Measurements from ENCODE around the gene IL24.

Gene IL24

GRCh38 chr1:206897175-206897574 is at the start of gene IL24:
TSS of gene IL24 (plus strand) at chr1:206897443. CDS start at chr1:206897833, 390 bp downstream.
- TF ChIP-seq NFIC (IDR thresholded peaks at IDR 0.05) (no peak), FOXM1 (IDR thresholded peaks at IDR 0.05; ENCODE audit: borderline replicate concordance, low read depth) (no peak), ZBTB7A (IDR thresholded peaks at IDR 0.05; ENCODE audit: low read depth) (no peak), EP300 (IDR thresholded peaks at IDR 0.05; ENCODE audit: borderline replicate concordance) (no peak), YY1 (IDR thresholded peaks at IDR 0.05; ENCODE audit: low read depth) (no peak), TCF12 (IDR thresholded peaks at IDR 0.05; ENCODE audit: low read depth) (no peak), MAX (IDR thresholded peaks at IDR 0.05) (no peak), USF1 (IDR thresholded peaks at IDR 0.05) (no peak), REST (IDR thresholded peaks at IDR 0.05; ENCODE audit: low read depth) (no peak), RAD21 (IDR thresholded peaks at IDR 0.05; ENCODE audit: low read depth) (no peak), CREB1 (IDR thresholded peaks at IDR 0.05; ENCODE audit: low read depth) (no peak), CEBPB (IDR thresholded peaks at IDR 0.05) (no peak), TAF1 (IDR thresholded peaks at IDR 0.05; ENCODE audit: low read depth) (no peak), TEAD4 (IDR thresholded peaks at IDR 0.05) (no peak), EGR1 (IDR thresholded peaks at IDR 0.05) (no peak)

- no peak for TF ChIP-seq EP300 (IDR thresholded peaks at IDR 0.05; ENCODE audit: borderline replicate concordance)
- TF ChIP-seq NFIC (IDR thresholded peaks at IDR 0.05), result no peak
- TF ChIP-seq CREB1 (IDR thresholded peaks at IDR 0.05; ENCODE audit: low read depth), result no peak
- TF ChIP-seq FOXM1 (IDR thresholded peaks at IDR 0.05; ENCODE audit: borderline replicate concordance, low read depth), result no peak
- no peak for TF ChIP-seq RAD21 (IDR thresholded peaks at IDR 0.05; ENCODE audit: low read depth)
These were observed 49.3 kb upstream of the IL24 start for GRCh38 chr1:206847946-206848345.

GRCh38 chr1:206850401-206850800 is 46.8 kb upstream of the IL24 start:
- no peak for TF ChIP-seq REST (IDR thresholded peaks at IDR 0.05; ENCODE audit: low read depth)

GRCh38 chr1:206851341-206852010 is 45.8 kb upstream of the IL24 start:
- TF ChIP-seq USF1 (IDR thresholded peaks at IDR 0.05), result no peak
- no peak for TF ChIP-seq EP300 (IDR thresholded peaks at IDR 0.05; ENCODE audit: borderline replicate concordance)
- no peak for TF ChIP-seq CREB1 (IDR thresholded peaks at IDR 0.05; ENCODE audit: low read depth)
- TF ChIP-seq EGR1 (IDR thresholded peaks at IDR 0.05), result no peak
- TF ChIP-seq MAX (IDR thresholded peaks at IDR 0.05), result no peak
- no peak for TF ChIP-seq TAF1 (IDR thresholded peaks at IDR 0.05; ENCODE audit: low read depth)
- TF ChIP-seq YY1 (IDR thresholded peaks at IDR 0.05; ENCODE audit: low read depth), result no peak
- no peak for TF ChIP-seq TEAD4 (IDR thresholded peaks at IDR 0.05)
- TF ChIP-seq TCF12 (IDR thresholded peaks at IDR 0.05; ENCODE audit: low read depth), result no peak
- no peak for TF ChIP-seq FOXM1 (IDR thresholded peaks at IDR 0.05; ENCODE audit: borderline replicate concordance, low read depth)
- TF ChIP-seq REST (IDR thresholded peaks at IDR 0.05; ENCODE audit: low read depth), result no peak
- TF ChIP-seq CEBPB (IDR thresholded peaks at IDR 0.05), result no peak

Data from Ishikawa (cell line).